Right atrium auricular region (tissue), 2 donors: ENCODE results near the gene SPDYE4. TPM values are rescaled to one million over a fixed set of nuclear protein-coding genes. Genes with fewer than 3 reads are reported as not detected.

ENCODE experiments used
- total RNA-seq, 2 donors: library from RNA; depleted of rRNA; stranded (reverse); fragments of >200 nt; gene quantifications; one replicate each; pipeline ENCODE4 v1.1.0, GENCODE V29; 2016

SPDYE4 gene
- total RNA-seq, 2 donors from 2014 or later: not detected

Other genes with a start within 250 kb of the SPDYE4 start
- 10 to 100 TPM; 48.9 to 49.1 TPM for gene MYH10, start 127.8 kb downstream of the SPDYE4 start, total RNA-seq
- gene CCDC42, start 13.7 kb downstream of the SPDYE4 start, total RNA-seq: not detected
- gene MFSD6L, start 40.8 kb upstream of the SPDYE4 start, total RNA-seq: under 1 TPM in 1 of 2 donors, not detected in 1; 0.12 TPM
- under 1 TPM in 1 of 2 donors, not detected in 1; 0.51 TPM for gene PIK3R6, start 109.1 kb upstream of the SPDYE4 start, total RNA-seq
- gene PIK3R5, start 207.2 kb upstream of the SPDYE4 start, total RNA-seq: 1 to 10 TPM; 5.0 to 7.5 TPM